Measurements from ENCODE around the gene ADCYAP1R1.

- no peak for TF ChIP-seq CTCF (IDR thresholded peaks at IDR 0.05; ENCODE audit: low read depth, low read length)
- TF ChIP-seq EZH2phosphoT487 (IDR thresholded peaks at IDR 0.05; ENCODE audit: low read depth), result no peak
Measured at GRCh38 chr7:31083210-31083786, 31.2 kb downstream of the ADCYAP1R1 start.

Measured in OCI-LY3 (cell line).